GM19324 (cell line): Measurements from ENCODE around the gene DBR1.

Experiments
- ATAC-seq: cut with Tn5 transposase; IDR thresholded peaks from one replicate; pipeline ENCODE4 v1.9.1; 2021; ENCODE audit warnings: mild to moderate bottlenecking, moderate library complexity; ENCODE audit not compliant: unreplicated experiment, low FRiP score

The DBR1 gene

DNA sequence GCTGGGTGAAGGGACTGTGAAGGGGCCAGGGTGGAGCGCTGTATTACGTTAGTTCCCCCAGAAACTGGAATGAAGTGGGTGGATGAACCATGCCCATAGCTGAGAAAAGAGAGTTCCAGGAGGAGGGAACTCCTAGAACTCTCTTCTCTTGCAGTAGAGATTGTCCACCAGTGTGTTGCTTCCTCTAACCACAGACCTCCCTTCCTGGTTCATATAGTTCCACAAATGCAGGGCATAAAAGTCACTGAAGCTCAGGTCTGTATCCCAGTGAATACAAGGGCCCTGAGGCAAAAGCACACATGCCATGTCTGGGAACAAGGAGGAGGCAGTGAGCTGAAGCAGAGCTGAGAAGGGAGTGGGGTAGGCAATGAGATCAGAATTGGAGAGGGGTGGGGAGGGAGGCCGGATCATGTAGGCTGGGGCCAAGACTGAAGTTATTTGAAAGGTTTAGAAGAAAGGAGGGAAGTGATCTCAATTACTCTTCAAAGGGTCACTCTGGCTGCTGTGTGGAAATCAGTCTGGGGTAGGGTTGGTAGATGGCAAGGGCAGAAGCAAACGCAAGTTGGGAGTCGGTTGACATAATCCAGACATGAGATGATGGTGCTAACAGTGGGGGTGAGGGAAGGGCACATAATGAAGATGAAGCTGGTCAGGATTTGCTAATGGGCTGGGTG, 49.0 kb downstream of the DBR1 start:
- ATAC-seq: no peak

DNA sequence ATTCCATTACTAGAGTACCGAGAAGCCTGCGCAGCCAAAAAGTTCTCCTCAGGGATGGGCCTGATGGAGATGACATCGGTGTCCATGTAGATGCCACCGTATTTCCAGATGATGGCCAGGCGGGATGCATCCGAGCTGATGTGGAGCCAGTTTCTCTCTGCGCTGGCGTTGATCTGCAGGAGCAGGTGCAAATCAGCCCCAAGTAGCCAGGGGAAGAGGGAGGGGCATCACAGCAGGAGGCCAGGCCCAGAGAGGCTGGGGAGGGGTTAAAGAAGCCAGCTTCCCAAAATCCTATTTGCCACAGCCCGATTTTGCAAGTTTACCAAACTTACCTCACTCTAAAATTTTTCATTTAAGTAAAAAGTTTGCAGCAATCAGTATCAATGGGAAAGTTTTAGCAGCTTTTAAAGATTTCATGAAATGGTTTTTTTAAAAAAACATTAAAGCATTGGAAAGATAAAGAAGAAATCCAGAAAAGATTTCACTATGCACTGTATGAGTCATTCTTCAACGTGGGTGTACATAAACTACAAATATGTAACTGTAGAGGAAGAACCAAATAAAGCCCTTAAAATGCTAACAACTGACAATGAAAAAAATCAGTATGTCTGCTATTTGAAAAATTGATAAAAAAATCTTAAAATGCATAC, 49.9 kb downstream of the DBR1 start:
- ATAC-seq: no peak

DNA sequence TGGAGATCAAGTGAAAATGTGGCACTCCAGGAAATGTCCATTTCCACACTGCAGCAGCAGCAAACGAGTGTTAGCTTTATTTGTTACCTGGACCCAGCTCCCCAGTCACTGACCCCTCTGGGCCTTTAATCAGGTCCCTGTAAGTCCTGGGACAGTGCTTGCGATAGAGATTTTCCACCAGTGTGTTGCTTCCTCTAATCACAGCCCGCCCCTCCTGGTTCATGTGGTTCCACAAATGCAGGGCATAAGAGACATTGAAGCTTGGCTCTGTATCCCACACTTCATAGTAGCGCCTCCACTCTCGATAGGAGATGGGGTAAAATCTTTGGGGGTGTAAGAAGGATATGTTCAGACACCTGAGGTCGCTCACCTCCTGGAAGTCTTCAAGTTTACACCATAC, 50.5 kb downstream of the DBR1 start:
- no peak for ATAC-seq

DNA sequence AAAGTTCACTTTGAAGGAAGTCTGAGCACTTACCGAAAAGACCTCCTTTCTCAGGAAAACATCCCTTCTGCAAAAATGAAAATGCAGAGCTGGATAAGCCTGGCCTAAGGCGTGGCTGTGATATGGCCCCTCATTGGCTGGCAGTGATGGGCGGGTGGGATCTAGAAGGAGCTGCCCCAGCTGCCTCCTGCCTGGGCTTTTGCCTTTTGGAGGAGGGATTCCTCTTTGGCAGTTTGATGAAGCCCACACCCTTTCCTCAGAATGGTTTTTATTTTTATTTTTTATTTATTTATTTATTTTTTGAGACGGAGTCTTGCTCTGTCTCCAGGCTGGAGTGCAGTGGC, 55.3 kb downstream of the DBR1 start:
- no peak for ATAC-seq

DNA sequence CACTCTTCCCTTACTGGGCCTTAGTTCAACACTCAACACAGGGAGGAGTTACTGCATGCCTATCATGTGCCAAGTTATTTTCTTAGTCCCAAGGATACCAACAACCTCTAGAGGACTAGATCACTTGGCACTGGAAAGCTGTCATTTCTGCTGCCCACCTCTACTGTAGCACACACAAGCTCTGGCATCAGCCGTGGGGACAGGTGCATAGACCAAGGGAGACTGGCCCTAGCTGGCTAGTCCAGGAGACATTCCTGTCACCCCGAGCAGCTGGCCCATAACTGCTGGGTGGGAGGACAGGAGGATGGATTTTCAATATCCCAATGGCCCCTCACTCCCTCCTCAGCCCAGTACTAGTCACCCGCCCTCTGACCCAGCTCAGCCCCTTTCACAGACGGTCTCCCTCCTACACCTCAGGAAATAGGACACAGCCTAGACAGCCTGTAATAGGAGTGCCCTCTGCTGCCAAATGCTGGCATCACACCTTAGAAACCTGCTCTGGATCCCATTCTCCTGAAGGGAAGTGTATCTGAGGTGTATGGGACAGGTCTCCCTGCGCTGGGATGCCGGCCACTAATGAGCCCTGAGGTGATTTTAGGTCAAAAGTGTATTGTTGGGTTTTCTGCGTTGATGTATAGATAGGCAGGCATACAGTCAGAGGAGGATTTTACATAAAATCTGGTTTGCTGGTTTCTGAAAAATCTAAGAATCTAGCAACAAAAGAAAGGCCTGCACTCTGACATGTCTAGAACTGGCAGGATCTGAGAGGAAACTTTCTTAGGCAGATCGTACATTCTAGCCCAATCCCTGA, 55.9 kb downstream of the DBR1 start:
- peak; percentile 53 for ATAC-seq

- peak; percentile 93 for ATAC-seq
Measured at GRCh38 chr3:138114988-138115971, 59.4 kb downstream of the DBR1 start, which contains the start of gene DZIP1L. Gene DZIP1L, minus strand, starts transcription at chr3:138115608. Its CDS starts 11,637 bp downstream, at chr3:138103971.

DNA sequence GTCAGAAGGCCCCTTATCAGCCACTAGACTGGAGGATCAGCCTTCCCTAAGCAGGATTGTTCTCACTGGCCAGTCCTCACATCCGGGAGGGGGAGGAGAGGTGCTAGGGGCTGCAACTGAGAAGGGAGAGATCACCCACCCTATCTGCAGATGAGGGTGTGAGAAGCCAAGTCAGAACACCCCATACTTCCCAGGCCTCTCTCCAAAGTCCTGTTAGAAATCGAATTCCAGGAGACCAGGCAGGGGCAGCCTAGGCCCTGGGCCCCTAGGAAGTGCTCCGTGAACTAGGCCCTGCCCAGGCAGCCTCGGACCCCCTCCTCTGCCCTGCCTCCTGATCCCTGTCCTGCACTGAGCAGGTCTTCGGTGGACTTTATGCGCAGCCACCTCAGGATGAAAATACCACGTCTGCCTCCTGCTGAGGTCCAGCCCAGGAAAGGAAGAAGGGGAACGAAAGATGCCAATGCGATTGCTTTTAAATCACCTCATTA, 60.2 kb downstream of the DBR1 start:
- no peak for ATAC-seq

DNA sequence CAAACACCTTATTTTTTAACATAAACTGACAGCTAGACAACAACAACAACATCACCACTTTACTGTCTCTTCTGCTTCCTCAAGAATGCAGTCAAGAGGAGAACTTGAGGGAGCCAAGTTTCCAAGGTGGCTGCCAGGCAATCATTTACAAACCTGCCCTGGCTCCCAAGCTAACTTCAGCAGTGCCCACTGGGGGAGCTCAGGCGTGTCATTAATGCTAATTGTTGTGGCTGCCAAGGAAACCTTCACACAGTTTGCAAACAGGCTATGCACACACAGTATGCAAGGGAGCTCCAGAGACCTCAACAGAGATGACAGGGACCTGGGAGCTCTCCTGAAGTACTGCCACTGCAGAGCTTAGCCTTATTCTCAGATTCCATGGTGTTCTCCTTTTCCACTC, 61.4 kb downstream of the DBR1 start:
- ATAC-seq: no peak

GRCh38 chr3:138112362-138112761, 62.4 kb downstream of the DBR1 start:
- ATAC-seq: no peak
